RWPE1 (cell line): ENCODE measurements around the gene SUN5.

ENCODE experiments used
- CTCF ChIA-PET: fragments of 350-600 bp; sonication (Branson Sonifier 250); formaldehyde crosslinking; extraction: SDS; loops from one replicate; lab custom pipeline; 2021; lab: Yijun Ruan, JAX
- POLR2A ChIA-PET: fragments of 400-600 bp; formaldehyde crosslinking; extraction: SDS; loops from one replicate; lab custom pipeline; 2020; ENCODE audit warnings: antibody characterized with exemption; ENCODE audit not compliant: low non-redundant PET; lab: Yijun Ruan, JAX
- DNase-seq: peaks from one replicate; pipeline ENCODE4 v3.0.0; 2012; ENCODE audit warnings: low spot score
- H3K27ac ChIP-seq: fragments of 450-650 bp; 2 replicates; pipeline ENCODE4 v1.5.1; 2017
- CTCF ChIP-seq: fragments of 450-650 bp; conservative IDR thresholded peaks from 2 replicates; pipeline ENCODE4 v1.5.1; 2017; ENCODE audit warnings: low read depth, mild to moderate bottlenecking

Gene SUN5

GRCh38 chr20:33005132-33005566 is 916 bp upstream of the SUN5 start:
- ChIA-PET POLR2A (no interaction called here), CTCF (interaction anchor here (0.6 to 1.0 kb wide), 3 partner anchors 11 to 30 kb away, joined by 3 to 4 read pairs (median 3); no protein-coding TSS in a partner anchor)
- no peak for DNase-seq
- TF ChIP-seq CTCF: no peak
- no peak overlapping the region for H3K27ac ChIP-seq

- no peak overlapping the region for H3K27ac ChIP-seq
- ChIA-PET POLR2A (no interaction called here), CTCF (interaction anchor here (0.6 to 1.0 kb wide), 2 partner anchors 212 to 1501 kb away, joined by 3 read pairs; no protein-coding TSS in a partner anchor)
- no peak for TF ChIP-seq CTCF
- no peak for DNase-seq
Measured at GRCh38 chr20:33002087-33002808, 2.0 kb downstream of the SUN5 start.

- DNase-seq: no peak
- no peak for TF ChIP-seq CTCF
- POLR2A ChIA-PET: no interaction called here
- H3K27ac ChIP-seq: no peak overlapping the region
- CTCF ChIA-PET: interaction anchor here (0.7 kb wide), 1 partner anchor 388 kb away, joined by 3 read pairs; no protein-coding TSS in a partner anchor
Measured at GRCh38 chr20:33000802-33001466, 3.3 kb downstream of the SUN5 start.

GRCh38 chr20:32999603-33000250 is 4.5 kb downstream of the SUN5 start:
- TF ChIP-seq CTCF: no peak
- H3K27ac ChIP-seq: no peak overlapping the region
- ChIA-PET CTCF (interaction anchor here (0.7 kb wide), 1 partner anchor 389 kb away, joined by 3 read pairs; no protein-coding TSS in a partner anchor), POLR2A (no interaction called here)
- no peak for DNase-seq

GRCh38 chr20:32997431-32997830 is 6.8 kb downstream of the SUN5 start:
- ChIA-PET CTCF (interaction anchor here (0.6 kb wide), 1 partner anchor 323 kb away, joined by 3 read pairs; no protein-coding TSS in a partner anchor), POLR2A (no interaction called here)
- H3K27ac ChIP-seq: no peak overlapping the region
- no peak for DNase-seq
- no peak for TF ChIP-seq CTCF

GRCh38 chr20:32995802-32996201 is 8.4 kb downstream of the SUN5 start:
- H3K27ac ChIP-seq: no peak overlapping the region
- POLR2A ChIA-PET: interaction anchor here (0.7 kb wide), 1 partner anchor 13 kb away, joined by 3 read pairs; no protein-coding TSS in a partner anchor
- no peak for TF ChIP-seq CTCF
- CTCF ChIA-PET: interaction anchor here (0.6 to 0.9 kb wide), 4 partner anchors 10 to 665 kb away, joined by 3 to 5 read pairs (median 3); no protein-coding TSS in a partner anchor
- DNase-seq: no peak
